Uterus (tissue), 4 donors: ENCODE data around the gene ESPL1. TPM values are rescaled to one million over a fixed set of nuclear protein-coding genes. Genes with fewer than 3 reads are reported as not detected.

Experiments
- DNase-seq, 2 donors: peaks; one replicate each; pipeline ENCODE4 v3.0.0-alpha.2; 2019 to 2020
- H3K27ac ChIP-seq, 2 donors: fragments of 200-600 bp; sonication (generic); 1 replicate in 1 of 2; 2 replicates in 1 of 2; pipeline ENCODE4 v1.5.1; 2016 to 2018
- H3K27me3 ChIP-seq, 2 donors: fragments of 200-600 bp; sonication (generic); one replicate each; pipeline ENCODE4 v1.5.1; 2018 to 2019; ENCODE audit warnings: control low read depth in 1 of 2
- H3K36me3 ChIP-seq, 2 donors: fragments of 200-600 bp; sonication (generic); one replicate each; pipeline ENCODE4 v1.5.1; 2019; ENCODE audit warnings: control low read depth in 1 of 2
- H3K4me1 ChIP-seq, 2 donors: fragments of 200-600 bp; sonication (generic); one replicate each; pipeline ENCODE4 v1.5.1; 2018 to 2019; ENCODE audit warnings: control low read depth in 1 of 2
- H3K4me3 ChIP-seq, 2 donors: fragments of 200-600 bp; sonication (generic); 1 replicate in 1 of 2; 2 replicates in 1 of 2; pipeline ENCODE4 v1.5.1; 2018 to 2019; ENCODE audit warnings: mild to moderate bottlenecking in 1 of 2
- H3K9me3 ChIP-seq, 2 donors: fragments of 200-600 bp; sonication (generic); one replicate each; pipeline ENCODE4 v1.5.1; 2019; ENCODE audit warnings: control low read depth in 1 of 2
- POLR2A ChIP-seq, 2 donors: fragments of 450-650 bp; IDR thresholded peaks; one replicate each; pipeline ENCODE4 v1.6.1; 2016; ENCODE audit warnings: antibody characterized with exemption in 2 of 2, mild to moderate bottlenecking in 1 of 2, moderate library complexity in 1 of 2
- intact Hi-C: fragments of 100-400 bp; cut with DNase I; formaldehyde crosslinking; loops from one replicate; pipeline ENCODE4 v1.15.1; 2023; ENCODE audit warnings: low total_unique reads
- total RNA-seq, 4 donors: library from RNA; depleted of rRNA in 3 of 4; stranded (reverse); fragments of >200 nt in 3 of 4; gene quantifications; one replicate each; pipeline versions ENCODE4 v1.1.0 to v1.2.4, GENCODE V29; 2014 to 2023
- TF ChIP-seq, protein P1 (sequence below), 4 experiments: fragments of 200-600 bp in 2 of 4; fragments of 450-650 bp in 2 of 4; sonication (generic) in 2 of 4; IDR thresholded peaks; one replicate each; pipeline ENCODE4 v1.5.1; 2016 to 2019; ENCODE audit warnings: antibody characterized with exemption in 4 of 4, mild to moderate bottlenecking in 2 of 4, moderate library complexity in 1 of 4
- donor health status: DM: yes; HTN: yes; CAD: no.

Gene ESPL1
- total RNA-seq, 4 donors from 2014 or later, result 0.12 to 4.5 TPM; not detected in 2

DNA sequence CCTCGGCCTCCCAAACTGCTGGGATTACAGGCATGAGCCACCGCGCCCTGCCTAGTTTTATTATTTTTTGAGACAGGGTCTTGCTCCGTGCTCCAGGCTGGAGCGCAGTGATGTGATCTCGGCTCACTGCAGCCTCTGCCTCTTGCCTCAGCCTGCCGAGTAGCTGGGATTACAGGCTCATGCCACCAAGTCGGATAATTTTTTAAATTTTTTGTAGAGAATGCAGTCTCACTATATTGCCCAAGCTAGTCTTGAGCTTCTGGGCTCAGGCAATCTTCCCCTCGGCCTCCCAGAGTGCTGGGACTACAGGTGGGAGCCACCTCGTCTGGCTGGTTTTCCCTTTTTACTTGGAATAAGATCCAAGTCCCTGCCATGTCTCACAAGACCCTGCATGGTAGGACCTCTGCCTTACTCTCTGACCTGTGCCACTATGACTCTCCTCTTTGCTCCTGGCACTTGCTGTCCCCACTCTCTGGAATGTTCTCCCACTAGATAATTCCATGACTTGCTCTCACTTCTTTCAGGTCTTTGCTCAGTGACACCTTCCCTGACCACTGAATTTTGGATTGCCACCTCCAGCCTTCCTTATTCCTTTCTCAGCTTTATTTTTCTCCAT lies 28.3 kb upstream of the ESPL1 start:
- TF ChIP-seq POLR2A (IDR thresholded peaks at IDR 0.05), result no peak
- TF ChIP-seq, protein P1, sequence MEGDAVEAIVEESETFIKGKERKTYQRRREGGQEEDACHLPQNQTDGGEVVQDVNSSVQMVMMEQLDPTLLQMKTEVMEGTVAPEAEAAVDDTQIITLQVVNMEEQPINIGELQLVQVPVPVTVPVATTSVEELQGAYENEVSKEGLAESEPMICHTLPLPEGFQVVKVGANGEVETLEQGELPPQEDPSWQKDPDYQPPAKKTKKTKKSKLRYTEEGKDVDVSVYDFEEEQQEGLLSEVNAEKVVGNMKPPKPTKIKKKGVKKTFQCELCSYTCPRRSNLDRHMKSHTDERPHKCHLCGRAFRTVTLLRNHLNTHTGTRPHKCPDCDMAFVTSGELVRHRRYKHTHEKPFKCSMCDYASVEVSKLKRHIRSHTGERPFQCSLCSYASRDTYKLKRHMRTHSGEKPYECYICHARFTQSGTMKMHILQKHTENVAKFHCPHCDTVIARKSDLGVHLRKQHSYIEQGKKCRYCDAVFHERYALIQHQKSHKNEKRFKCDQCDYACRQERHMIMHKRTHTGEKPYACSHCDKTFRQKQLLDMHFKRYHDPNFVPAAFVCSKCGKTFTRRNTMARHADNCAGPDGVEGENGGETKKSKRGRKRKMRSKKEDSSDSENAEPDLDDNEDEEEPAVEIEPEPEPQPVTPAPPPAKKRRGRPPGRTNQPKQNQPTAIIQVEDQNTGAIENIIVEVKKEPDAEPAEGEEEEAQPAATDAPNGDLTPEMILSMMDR (IDR thresholded peaks at IDR 0.05), result no peak
- H3K27me3 ChIP-seq, result no peaks in the 10 kb centered on the region
- H3K27ac ChIP-seq, result no peak overlapping the region
- no peak overlapping the region for H3K4me3 ChIP-seq
- intact Hi-C loops, result no loop called here
- no peaks in the 10 kb centered on the region for H3K36me3 ChIP-seq
- H3K9me3 ChIP-seq, result no peaks in the 10 kb centered on the region
- DNase-seq, result no peak
- no peaks in the 10 kb centered on the region for H3K4me1 ChIP-seq

DNA sequence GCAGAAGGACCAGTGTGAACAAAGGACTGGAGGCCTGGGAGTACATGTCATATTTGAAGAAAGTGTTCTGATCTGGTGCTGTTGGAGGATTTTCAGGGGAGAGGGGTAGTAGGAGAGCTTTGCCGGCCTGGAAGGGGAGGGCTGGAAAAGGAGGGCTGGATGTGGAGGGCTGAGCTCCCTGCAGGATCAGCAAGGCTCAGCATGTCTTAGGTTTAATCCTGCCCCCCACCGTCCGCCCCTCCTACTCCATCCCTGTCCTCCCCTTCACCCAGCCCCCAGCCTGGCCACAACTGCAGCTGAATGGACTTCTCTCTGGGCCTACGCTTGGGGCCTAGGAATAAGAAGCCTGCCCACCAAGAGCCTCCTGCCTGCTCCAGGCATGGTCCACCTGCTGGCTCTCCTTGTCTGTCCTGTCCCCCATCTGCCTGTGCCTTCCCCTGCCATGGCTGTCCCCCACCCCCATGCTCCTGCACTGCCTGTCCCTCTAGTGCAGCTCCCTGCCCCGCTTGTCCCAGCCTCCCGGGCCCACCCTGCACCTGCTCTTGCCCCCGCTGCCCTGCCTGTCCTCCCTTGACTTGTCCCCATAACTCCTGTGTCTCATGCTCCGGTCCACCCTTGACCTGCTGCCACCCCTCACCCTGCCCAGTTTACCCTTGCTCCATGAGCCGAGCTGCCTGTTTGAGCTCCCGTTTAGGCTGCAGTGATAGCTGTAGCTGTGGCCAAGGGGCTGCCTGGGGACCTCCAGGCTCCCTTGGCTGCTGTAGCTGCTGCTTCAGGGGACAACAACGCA lies 26.3 kb upstream of the ESPL1 start:
- no peaks in the 10 kb centered on the region for H3K36me3 ChIP-seq
- H3K27me3 ChIP-seq, result no peaks in the 10 kb centered on the region
- no peak for DNase-seq
- H3K27ac ChIP-seq, result no peak overlapping the region
- no peak overlapping the region for H3K4me3 ChIP-seq
- no peaks in the 10 kb centered on the region for H3K4me1 ChIP-seq
- no peaks in the 10 kb centered on the region for H3K9me3 ChIP-seq
- intact Hi-C loops, result no loop called here
- TF ChIP-seq, protein P1 (IDR thresholded peaks at IDR 0.05), result no peak
- TF ChIP-seq POLR2A (IDR thresholded peaks at IDR 0.05), result no peak

- Histone ChIP-seq H3K36me3 (no peaks in the 10 kb centered on the region), H3K27me3 (no peaks in the 10 kb centered on the region), H3K4me1 (no peaks in the 10 kb centered on the region), H3K4me3 (no peak overlapping the region), H3K27ac (no peak overlapping the region), H3K9me3 (no peaks in the 10 kb centered on the region)
- intact Hi-C loops, result no loop called here
- no peak for DNase-seq
- no peak for TF ChIP-seq POLR2A (IDR thresholded peaks at IDR 0.05)
- TF ChIP-seq, protein P1 (IDR thresholded peaks at IDR 0.05), result no peak
Observed at GRCh38 chr12:53244337-53244736, 23.8 kb upstream of the ESPL1 start.

GRCh38 chr12:53245286-53245685 lies 22.8 kb upstream of the ESPL1 start:
- DNase-seq, result no peak
- no peaks in the 10 kb centered on the region for H3K9me3 ChIP-seq
- no peaks in the 10 kb centered on the region for H3K27me3 ChIP-seq
- no peak overlapping the region for H3K27ac ChIP-seq
- no peaks in the 10 kb centered on the region for H3K36me3 ChIP-seq
- no peak overlapping the region for H3K4me3 ChIP-seq
- intact Hi-C loops, result no loop called here
- TF ChIP-seq, protein P1 (IDR thresholded peaks at IDR 0.05), result no peak
- H3K4me1 ChIP-seq, result no peaks in the 10 kb centered on the region
